Measurements from ENCODE around the gene ARPC1B.
"Not testable (repeated sequence)": the region's sequence is repeated elsewhere in the genome, so short reads cannot be mapped to it uniquely, and the experiment has no call there.

ARPC1B gene

DNA sequence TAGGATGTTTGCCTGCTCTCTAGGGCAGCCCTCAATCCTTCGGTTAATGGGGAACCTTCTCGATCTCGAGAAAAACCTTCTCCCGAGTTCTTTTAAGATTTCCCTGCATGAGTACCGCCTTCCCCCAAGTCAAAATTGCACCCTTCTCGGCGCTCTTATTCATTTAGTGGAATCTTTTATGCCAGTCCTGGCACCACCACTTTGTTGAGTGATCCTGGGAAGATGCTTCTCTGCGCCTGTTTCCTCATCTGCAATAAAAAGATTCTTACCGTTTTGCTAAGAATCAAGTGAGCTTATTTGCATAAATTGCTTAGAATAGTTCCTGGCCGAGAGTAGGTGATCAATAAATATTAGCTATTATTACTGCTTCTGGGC, 48.1 kb upstream of the ARPC1B start:
- Histone ChIP-seq H3K23ac (ENCODE audit: low read length in 2 of 2) (peak overlapping the region in 1 of 2 experiments; percentile 83), H3K9ac (ENCODE audit: low read length) (peak overlapping the region; percentile 93), H4K91ac (ENCODE audit: low read length) (no peak overlapping the region), H3K4me3 (ENCODE audit: insufficient read depth in 1 of 2, low read depth in 1 of 2, low read length in 2 of 2) (peak overlapping the region; percentile 82 to 90), H3K27ac (ENCODE audit: low read length, poor library complexity, severe bottlenecking) (no peak overlapping the region), H2BK120ac (ENCODE audit: low read depth, low read length) (no peak overlapping the region), H3K9me3 (ENCODE audit: control insufficient read depth, low read length) (no peaks in the 10 kb centered on the region), H3K36me3 (ENCODE audit: control insufficient read depth in 1 of 2, insufficient read depth in 2 of 2, low read depth in 1 of 2, low read length in 2 of 2) (peaks cover 0 to 3% of the 10 kb centered on the region in 2 experiments), H2AFZ (ENCODE audit: low read depth, low read length) (no peak overlapping the region), H3K4me1 (ENCODE audit: control insufficient read depth, insufficient read depth, low read depth, low read length) (peaks cover 16% of the 10 kb centered on the region), H3K14ac (ENCODE audit: low read length in 2 of 2) (no peak overlapping the region), H4K8ac (ENCODE audit: low read length) (no peak overlapping the region), H2AK5ac (ENCODE audit: low read length, severe bottlenecking) (no peak overlapping the region), H3K18ac (ENCODE audit: low read depth in 1 of 2, low read length in 2 of 2) (peak overlapping the region in 1 of 2 experiments; percentile 67), H2BK15ac (ENCODE audit: low read depth, poor library complexity, severe bottlenecking) (no peak overlapping the region), H3K79me1 (replicated peaks; ENCODE audit: low read length, poor library complexity, severe bottlenecking) (peaks cover 6% of the 10 kb centered on the region), H3K27me3 (ENCODE audit: control insufficient read depth in 1 of 2, insufficient read depth in 1 of 2, low read length in 2 of 2) (no peaks in the 10 kb centered on the region), H2BK12ac (ENCODE audit: low read length in 2 of 2) (no peak overlapping the region), H3K4me2 (ENCODE audit: low read length, poor library complexity, severe bottlenecking) (peak overlapping the region; percentile 69), H3K4ac (ENCODE audit: low read depth in 1 of 2, low read length in 2 of 2) (peak overlapping the region in 1 of 2 experiments; percentile 89), H2BK5ac (ENCODE audit: low read depth, low read length, poor library complexity, severe bottlenecking) (no peak overlapping the region)
- no peak for DNase-seq
- 12% methylated on average over 8 of the region's 10 CpGs for WGBS

DNA sequence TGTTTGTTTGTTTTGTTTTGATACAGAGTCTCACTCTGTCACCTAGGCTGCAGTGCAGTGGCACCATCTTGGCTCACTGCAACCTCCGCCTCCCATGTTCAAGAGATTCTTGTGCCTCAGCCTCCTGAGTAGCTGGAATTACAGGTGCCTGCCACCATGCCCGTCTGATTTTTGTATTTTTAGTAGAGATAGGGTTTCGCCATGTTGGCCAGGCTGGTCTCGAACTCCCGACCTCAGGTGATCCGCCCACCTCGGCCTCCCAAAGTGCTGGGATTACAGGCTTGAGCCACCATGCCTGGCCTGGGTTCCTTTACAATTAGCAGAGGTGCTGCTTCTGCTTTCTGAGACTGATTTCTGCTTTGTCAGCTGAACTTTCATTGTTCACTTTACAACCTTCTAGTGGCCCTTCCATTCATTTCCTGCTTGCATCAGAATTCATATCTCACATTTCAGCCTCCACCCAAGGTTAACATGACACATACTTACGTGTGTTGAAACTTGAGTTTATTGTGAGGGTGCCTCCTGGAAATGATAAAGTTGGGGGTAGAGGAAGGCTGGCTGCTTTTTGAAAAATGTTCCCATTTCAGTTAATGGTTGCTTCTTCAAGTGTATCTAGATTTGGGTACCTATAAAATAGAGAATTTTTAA, 44.1 kb upstream of the ARPC1B start:
- not testable (repeated sequence) for H2AFZ ChIP-seq (ENCODE audit: low read depth, low read length); H2BK120ac ChIP-seq (ENCODE audit: low read depth, low read length); H2AK5ac ChIP-seq (ENCODE audit: low read length, severe bottlenecking); H4K91ac ChIP-seq (ENCODE audit: low read length); H3K79me1 ChIP-seq (replicated peaks; ENCODE audit: low read length, poor library complexity, severe bottlenecking); H3K9me3 ChIP-seq (ENCODE audit: control insufficient read depth, low read length); H2BK15ac ChIP-seq (ENCODE audit: low read depth, poor library complexity, severe bottlenecking); H3K23ac ChIP-seq (ENCODE audit: low read length in 2 of 2); H4K8ac ChIP-seq (ENCODE audit: low read length); H2BK12ac ChIP-seq (ENCODE audit: low read length in 2 of 2); H2BK5ac ChIP-seq (ENCODE audit: low read depth, low read length, poor library complexity, severe bottlenecking); H3K4me1 ChIP-seq (ENCODE audit: control insufficient read depth, insufficient read depth, low read depth, low read length); H3K14ac ChIP-seq (ENCODE audit: low read length in 2 of 2); H3K4ac ChIP-seq (ENCODE audit: low read depth in 1 of 2, low read length in 2 of 2); H3K18ac ChIP-seq (ENCODE audit: low read depth in 1 of 2, low read length in 2 of 2); H3K27me3 ChIP-seq (ENCODE audit: control insufficient read depth in 1 of 2, insufficient read depth in 1 of 2, low read length in 2 of 2)
- peak overlapping the region in 1 of 2 experiments; percentile 41 for H3K4me3 ChIP-seq (ENCODE audit: insufficient read depth in 1 of 2, low read depth in 1 of 2, low read length in 2 of 2)
- peak overlapping the region; percentile 33 for H3K4me2 ChIP-seq (ENCODE audit: low read length, poor library complexity, severe bottlenecking)
- DNase-seq, result peak; percentile 60
- H3K27ac ChIP-seq (ENCODE audit: low read length, poor library complexity, severe bottlenecking), result peak overlapping the region; percentile 47
- 81% methylated on average over 8 of the region's 8 CpGs for WGBS
- peak overlapping the region; percentile 70 for H3K9ac ChIP-seq (ENCODE audit: low read length)
- peaks cover 11 to 21% of the 10 kb centered on the region in 2 experiments for H3K36me3 ChIP-seq (ENCODE audit: control insufficient read depth in 1 of 2, insufficient read depth in 2 of 2, low read depth in 1 of 2, low read length in 2 of 2)

- Histone ChIP-seq H3K4me3 (ENCODE audit: insufficient read depth in 1 of 2, low read depth in 1 of 2, low read length in 2 of 2) (peak overlapping the region in 1 of 2 experiments; percentile 41), H3K4me1 (ENCODE audit: control insufficient read depth, insufficient read depth, low read depth, low read length) (peaks cover 10% of the 10 kb centered on the region), H2BK12ac (ENCODE audit: low read length in 2 of 2) (peak overlapping the region in 1 of 2 experiments; percentile 25), H3K4ac (ENCODE audit: low read depth in 1 of 2, low read length in 2 of 2) (no peak overlapping the region), H2AK5ac (ENCODE audit: low read length, severe bottlenecking) (no peak overlapping the region), H3K36me3 (ENCODE audit: control insufficient read depth in 1 of 2, insufficient read depth in 2 of 2, low read depth in 1 of 2, low read length in 2 of 2) (peaks cover 11 to 26% of the 10 kb centered on the region in 2 experiments), H3K14ac (ENCODE audit: low read length in 2 of 2) (no peak overlapping the region), H3K4me2 (ENCODE audit: low read length, poor library complexity, severe bottlenecking) (no peak overlapping the region), H4K91ac (ENCODE audit: low read length) (no peak overlapping the region), H2AFZ (ENCODE audit: low read depth, low read length) (no peak overlapping the region), H2BK5ac (ENCODE audit: low read depth, low read length, poor library complexity, severe bottlenecking) (no peak overlapping the region), H4K8ac (ENCODE audit: low read length) (no peak overlapping the region), H3K9ac (ENCODE audit: low read length) (peak overlapping the region; percentile 70), H3K18ac (ENCODE audit: low read depth in 1 of 2, low read length in 2 of 2) (no peak overlapping the region), H3K9me3 (ENCODE audit: control insufficient read depth, low read length) (no peaks in the 10 kb centered on the region), H2BK15ac (ENCODE audit: low read depth, poor library complexity, severe bottlenecking) (no peak overlapping the region), H3K27ac (ENCODE audit: low read length, poor library complexity, severe bottlenecking) (peak overlapping the region; percentile 29), H3K27me3 (ENCODE audit: control insufficient read depth in 1 of 2, insufficient read depth in 1 of 2, low read length in 2 of 2) (no peaks in the 10 kb centered on the region), H3K23ac (ENCODE audit: low read length in 2 of 2) (no peak overlapping the region), H3K79me1 (replicated peaks; ENCODE audit: low read length, poor library complexity, severe bottlenecking) (peaks cover 3% of the 10 kb centered on the region), H2BK120ac (ENCODE audit: low read depth, low read length) (no peak overlapping the region)
- no peak for DNase-seq
- 95% methylated on average over 2 of the region's 2 CpGs for WGBS
Observed at GRCh38 chr7:99331002-99331401, 43.5 kb upstream of the ARPC1B start.

DNA sequence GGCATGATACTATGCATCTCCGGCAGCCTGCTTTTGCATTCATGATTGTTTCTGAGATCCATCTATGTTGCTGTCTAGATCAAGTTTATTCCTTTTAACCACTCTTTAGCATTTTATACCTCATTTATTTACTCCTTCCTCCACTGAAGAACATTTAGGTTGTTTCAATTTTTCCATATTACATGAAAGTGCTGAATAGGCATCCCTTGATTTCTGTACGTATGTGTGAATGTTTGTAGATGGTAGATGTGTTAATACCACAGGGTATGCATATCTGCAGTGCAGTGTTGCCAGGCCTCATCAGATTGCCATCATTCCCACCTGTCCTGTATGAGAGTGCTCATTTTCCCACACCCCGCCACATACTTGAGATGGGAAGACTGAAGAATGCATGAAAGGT, 34.9 kb upstream of the ARPC1B start:
- no peak overlapping the region for H3K4me3 ChIP-seq (ENCODE audit: insufficient read depth in 1 of 2, low read depth in 1 of 2, low read length in 2 of 2)
- no peak overlapping the region for H3K4ac ChIP-seq (ENCODE audit: low read depth in 1 of 2, low read length in 2 of 2)
- H3K27ac ChIP-seq (ENCODE audit: low read length, poor library complexity, severe bottlenecking), result no peak overlapping the region
- no peak overlapping the region for H2BK120ac ChIP-seq (ENCODE audit: low read depth, low read length)
- H2BK15ac ChIP-seq (ENCODE audit: low read depth, poor library complexity, severe bottlenecking), result no peak overlapping the region
- H3K79me1 ChIP-seq (replicated peaks; ENCODE audit: low read length, poor library complexity, severe bottlenecking), result peaks cover 20% of the 10 kb centered on the region
- no peaks in the 10 kb centered on the region for H3K9me3 ChIP-seq (ENCODE audit: control insufficient read depth, low read length)
- peaks cover 35 to 83% of the 10 kb centered on the region in 2 experiments for H3K36me3 ChIP-seq (ENCODE audit: control insufficient read depth in 1 of 2, insufficient read depth in 2 of 2, low read depth in 1 of 2, low read length in 2 of 2)
- H3K23ac ChIP-seq (ENCODE audit: low read length in 2 of 2), result no peak overlapping the region
- H3K4me2 ChIP-seq (ENCODE audit: low read length, poor library complexity, severe bottlenecking), result no peak overlapping the region
- no peak overlapping the region for H3K14ac ChIP-seq (ENCODE audit: low read length in 2 of 2)
- no peak overlapping the region for H4K8ac ChIP-seq (ENCODE audit: low read length)
- no peak overlapping the region for H3K9ac ChIP-seq (ENCODE audit: low read length)
- no peak overlapping the region for H2BK12ac ChIP-seq (ENCODE audit: low read length in 2 of 2)
- no peak overlapping the region for H3K18ac ChIP-seq (ENCODE audit: low read depth in 1 of 2, low read length in 2 of 2)
- 96% methylated on average over 3 of the region's 3 CpGs for WGBS
- H2AFZ ChIP-seq (ENCODE audit: low read depth, low read length), result no peak overlapping the region
- DNase-seq, result no peak
- no peak overlapping the region for H4K91ac ChIP-seq (ENCODE audit: low read length)
- H3K4me1 ChIP-seq (ENCODE audit: control insufficient read depth, insufficient read depth, low read depth, low read length), result peaks cover 1% of the 10 kb centered on the region
- H3K27me3 ChIP-seq (ENCODE audit: control insufficient read depth in 1 of 2, insufficient read depth in 1 of 2, low read length in 2 of 2), result no peaks in the 10 kb centered on the region
- H2BK5ac ChIP-seq (ENCODE audit: low read depth, low read length, poor library complexity, severe bottlenecking), result no peak overlapping the region
- no peak overlapping the region for H2AK5ac ChIP-seq (ENCODE audit: low read length, severe bottlenecking)
